GM19239 (cell line): ENCODE data around the gene TMEM191C.
"Not testable (repeated sequence)": the region's sequence is repeated elsewhere in the genome, so short reads cannot be mapped to it uniquely, and the experiment has no call there.

Experiments used
- DNase-seq: peaks from one replicate; pipeline ENCODE4 v3.0.0; 2011; ENCODE audit warnings: low spot score; ENCODE audit not compliant: insufficient read length
- FAIRE-seq: peaks from 2 replicates; lab custom pipeline; 2011; peaks lifted over from hg19 to GRCh38; lab: Jason Lieb, UNC

TMEM191C gene

GRCh38 chr22:21469097-21469994 is 2.2 kb downstream of the TMEM191C start:
- not testable (repeated sequence) for FAIRE-seq, DNase-seq

- not testable (repeated sequence) for DNase-seq, FAIRE-seq
Observed at GRCh38 chr22:21472984-21473383, 5.8 kb downstream of the TMEM191C start.

GRCh38 chr22:21473664-21474063 is 6.5 kb downstream of the TMEM191C start:
- FAIRE-seq, DNase-seq: not testable (repeated sequence)

- not testable (repeated sequence) for FAIRE-seq, DNase-seq
Observed at GRCh38 chr22:21484039-21484438, 16.9 kb downstream of the TMEM191C start.

- DNase-seq, FAIRE-seq: not testable (repeated sequence)
Observed at GRCh38 chr22:21487723-21488122, 20.5 kb downstream of the TMEM191C start.

- not testable (repeated sequence) for FAIRE-seq, DNase-seq
Observed at GRCh38 chr22:21489149-21489680, 22.0 kb downstream of the TMEM191C start.

- DNase-seq, FAIRE-seq: not testable (repeated sequence)
Observed at GRCh38 chr22:21490556-21490955, 23.4 kb downstream of the TMEM191C start.

- FAIRE-seq = not testable (repeated sequence)
Observed at GRCh38 chr22:21492271-21492670, 25.1 kb downstream of the TMEM191C start.

GRCh38 chr22:21493789-21494782 is 26.9 kb downstream of the TMEM191C start:
- DNase-seq = not testable (repeated sequence)

More at GRCh38 chr22:21492271-21492670, 25.1 kb downstream of the TMEM191C start:
- not testable (repeated sequence) for DNase-seq

GRCh38 chr22:21497984-21498383 is 30.8 kb downstream of the TMEM191C start:
- not testable (repeated sequence) for DNase-seq, FAIRE-seq

More at GRCh38 chr22:21493789-21494782, 26.9 kb downstream of the TMEM191C start:
- not testable (repeated sequence) for FAIRE-seq

- FAIRE-seq, DNase-seq: not testable (repeated sequence)
Observed at GRCh38 chr22:21498489-21498888, 31.3 kb downstream of the TMEM191C start.

- FAIRE-seq, DNase-seq: not testable (repeated sequence)
Observed at GRCh38 chr22:21499623-21500506, 32.7 kb downstream of the TMEM191C start.

GRCh38 chr22:21510397-21510796 is 43.2 kb downstream of the TMEM191C start:
- DNase-seq, FAIRE-seq: not testable (repeated sequence)

GRCh38 chr22:21512022-21512421 is 44.8 kb downstream of the TMEM191C start:
- FAIRE-seq, DNase-seq: not testable (repeated sequence)

- FAIRE-seq, DNase-seq: not testable (repeated sequence)
Observed at GRCh38 chr22:21514117-21514516, 46.9 kb downstream of the TMEM191C start.

GRCh38 chr22:21515234-21515633 is 48.0 kb downstream of the TMEM191C start:
- DNase-seq, FAIRE-seq: not testable (repeated sequence)

GRCh38 chr22:21516522-21516921 is 49.3 kb downstream of the TMEM191C start:
- not testable (repeated sequence) for FAIRE-seq, DNase-seq

- not testable (repeated sequence) for FAIRE-seq
Observed at GRCh38 chr22:21516970-21517764, 50.0 kb downstream of the TMEM191C start.

More at GRCh38 chr22:21516970-21517764, 50.0 kb downstream of the TMEM191C start:
- DNase-seq = not testable (repeated sequence)
